CD4-positive, alpha-beta T cell (primary cell): Measurements from ENCODE around the gene ATP8A1. TPM values are rescaled to one million over a fixed set of nuclear protein-coding genes. Genes with fewer than 3 reads are reported as not detected.

Source experiments
- ATAC-seq: fragments of 200-7000 bp; cut with Tn5 transposase; one replicate; pipeline ENCODE4 v1.10.0; 2022; ENCODE audit warnings: mild to moderate bottlenecking; ENCODE audit not compliant: poor library complexity
- CTCF ChIA-PET: fragments of 350-600 bp; sonication (Branson Sonifier 250); formaldehyde crosslinking; loops from one replicate; lab custom pipeline; 2021; ENCODE audit warnings: antibody characterized with exemption, inconsistent platforms; lab: Charles Lee
- POLR2A ChIA-PET: fragments of 350-600 bp; sonication (Branson Sonifier 250); formaldehyde crosslinking; loops from one replicate; lab custom pipeline; 2021; ENCODE audit warnings: antibody characterized with exemption, inconsistent platforms; lab: Charles Lee
- DNase-seq, 14 experiments: peaks; one replicate each; pipeline ENCODE4 v3.0.0-alpha.2; 2013 to 2020; ENCODE audit warnings: mixed read lengths in 2 of 14
- H3K27ac ChIP-seq, 2 donors: one replicate each; pipeline versions ENCODE4 v1.5.1 to v1.7.0; 2013; ENCODE audit warnings: low read length in 2 of 2, low read depth in 1 of 2, mild to moderate bottlenecking in 1 of 2
- H3K27me3 ChIP-seq, 2 experiments: 1 replicate in 1 of 2; 2 replicates in 1 of 2; pipeline versions ENCODE4 v1.6.1 to v1.7.0; 2013; ENCODE audit warnings: low read length in 2 of 2, control low read depth in 1 of 2, mild to moderate bottlenecking in 1 of 2, moderate library complexity in 1 of 2; ENCODE audit not compliant: insufficient read depth in 2 of 2, control insufficient read depth in 1 of 2
- H3K36me3 ChIP-seq: one replicate; pipeline ENCODE4 v1.6.1; 2013; ENCODE audit warnings: low read length, control low read depth; ENCODE audit not compliant: insufficient read depth
- H3K4me1 ChIP-seq: one replicate; pipeline ENCODE4 v1.6.1; 2013; ENCODE audit warnings: low read length, control low read depth; ENCODE audit not compliant: insufficient read depth
- H3K4me3 ChIP-seq: one replicate; pipeline ENCODE4 v1.5.1; 2013; ENCODE audit warnings: mild to moderate bottlenecking, low read length, moderate library complexity
- H3K9me3 ChIP-seq, 2 experiments: 1 replicate in 1 of 2; 2 replicates in 1 of 2; pipeline versions ENCODE4 v1.6.1 to v1.7.0; 2013; ENCODE audit warnings: low read length in 2 of 2, mild to moderate bottlenecking in 2 of 2, control low read depth in 1 of 2, moderate library complexity in 1 of 2; ENCODE audit not compliant: control insufficient read depth in 1 of 2, insufficient read depth in 1 of 2
- H3K27ac Mint-ChIP-seq: one replicate; pipeline ENCODE4 v1.8.0; 2020; ENCODE audit warnings: mixed read lengths
- H3K27me3 Mint-ChIP-seq: one replicate; pipeline ENCODE4 v1.8.0; 2021; ENCODE audit warnings: mixed read lengths
- H3K36me3 Mint-ChIP-seq: one replicate; pipeline ENCODE4 v1.8.0; 2021; ENCODE audit warnings: low read depth, mixed read lengths
- H3K4me1 Mint-ChIP-seq: one replicate; pipeline ENCODE4 v1.8.0; 2021; ENCODE audit warnings: low read depth, mixed read lengths
- H3K4me3 Mint-ChIP-seq: one replicate; pipeline ENCODE4 v1.8.0; 2020; ENCODE audit warnings: mild to moderate bottlenecking, mixed read lengths
- H3K9me3 Mint-ChIP-seq: one replicate; pipeline ENCODE4 v1.8.0; 2020; ENCODE audit warnings: mixed read lengths
- intact Hi-C, 2 experiments: fragments of 100-400 bp; cut with DNase I in 1 of 2; cut with micrococcal nuclease in 1 of 2; formaldehyde crosslinking; loops; one replicate each; pipeline versions ENCODE4 v1.15.1 to v1.9.0; 2023 to 2025; cut with DNase I, micrococcal nuclease
- total RNA-seq, 174 experiments: library from RNA in 2 of 174; stranded (reverse) in 2 of 174; gene quantifications; one replicate each; pipeline ENCODE4 v1.2.3 and lab custom pipeline; 2021 to 2026
- TF ChIP-seq, protein P1 (sequence below): fragments of 200-600 bp; IDR thresholded peaks from one replicate; pipeline ENCODE4 v1.8.0; 2022; ENCODE audit warnings: antibody characterized with exemption, mild to moderate bottlenecking

ATP8A1 gene
- total RNA-seq, 2 experiments from 2014 or later: 44.9 to 45.5 TPM

DNA sequence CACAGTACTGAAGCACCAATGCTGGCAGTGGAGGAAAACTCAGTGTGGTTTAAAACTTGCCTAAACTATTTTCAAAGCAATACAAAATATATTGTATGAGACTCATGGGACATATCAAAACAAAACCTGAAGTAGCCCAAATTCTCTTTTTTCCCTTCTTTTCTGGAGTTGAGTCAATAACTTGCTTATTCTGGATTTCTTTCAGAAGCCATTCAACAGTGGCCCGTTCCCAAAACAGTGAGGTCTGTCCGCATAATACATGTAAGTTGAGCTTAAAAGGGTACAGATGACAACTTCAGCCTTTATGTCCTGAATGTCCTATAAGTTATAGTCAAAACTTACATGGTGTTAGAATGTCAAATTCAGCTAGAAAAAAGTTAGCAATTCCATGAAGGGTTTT is 158.9 kb downstream of the ATP8A1 start:
- Mint-ChIP-seq H3K36me3 (peaks cover 71% of the 10 kb centered on the region), H3K27me3 (no peaks in the 10 kb centered on the region), H3K27ac (no peak overlapping the region), H3K4me3 (no peak overlapping the region), H3K4me1 (no peaks in the 10 kb centered on the region), H3K9me3 (no peaks in the 10 kb centered on the region)
- Histone ChIP-seq H3K4me1 (no peaks in the 10 kb centered on the region), H3K9me3 (no peaks in the 10 kb centered on the region), H3K27me3 (no peaks in the 10 kb centered on the region), H3K27ac (no peak overlapping the region), H3K36me3 (peaks cover 6% of the 10 kb centered on the region), H3K4me3 (no peak overlapping the region)
- ATAC-seq (no peak), DNase-seq (no peak)
- intact Hi-C loops: no loop called here
- CTCF ChIA-PET: interaction anchor here (1.3 kb wide), 1 partner anchor 9 kb away, joined by 3 read pairs; no protein-coding TSS in a partner anchor
- POLR2A ChIA-PET: interaction anchor here (1.1 kb wide), 1 partner anchor 10 kb away, joined by 4 read pairs; no protein-coding TSS in a partner anchor
- TF ChIP-seq, protein P1, sequence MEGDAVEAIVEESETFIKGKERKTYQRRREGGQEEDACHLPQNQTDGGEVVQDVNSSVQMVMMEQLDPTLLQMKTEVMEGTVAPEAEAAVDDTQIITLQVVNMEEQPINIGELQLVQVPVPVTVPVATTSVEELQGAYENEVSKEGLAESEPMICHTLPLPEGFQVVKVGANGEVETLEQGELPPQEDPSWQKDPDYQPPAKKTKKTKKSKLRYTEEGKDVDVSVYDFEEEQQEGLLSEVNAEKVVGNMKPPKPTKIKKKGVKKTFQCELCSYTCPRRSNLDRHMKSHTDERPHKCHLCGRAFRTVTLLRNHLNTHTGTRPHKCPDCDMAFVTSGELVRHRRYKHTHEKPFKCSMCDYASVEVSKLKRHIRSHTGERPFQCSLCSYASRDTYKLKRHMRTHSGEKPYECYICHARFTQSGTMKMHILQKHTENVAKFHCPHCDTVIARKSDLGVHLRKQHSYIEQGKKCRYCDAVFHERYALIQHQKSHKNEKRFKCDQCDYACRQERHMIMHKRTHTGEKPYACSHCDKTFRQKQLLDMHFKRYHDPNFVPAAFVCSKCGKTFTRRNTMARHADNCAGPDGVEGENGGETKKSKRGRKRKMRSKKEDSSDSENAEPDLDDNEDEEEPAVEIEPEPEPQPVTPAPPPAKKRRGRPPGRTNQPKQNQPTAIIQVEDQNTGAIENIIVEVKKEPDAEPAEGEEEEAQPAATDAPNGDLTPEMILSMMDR: no peak

DNA sequence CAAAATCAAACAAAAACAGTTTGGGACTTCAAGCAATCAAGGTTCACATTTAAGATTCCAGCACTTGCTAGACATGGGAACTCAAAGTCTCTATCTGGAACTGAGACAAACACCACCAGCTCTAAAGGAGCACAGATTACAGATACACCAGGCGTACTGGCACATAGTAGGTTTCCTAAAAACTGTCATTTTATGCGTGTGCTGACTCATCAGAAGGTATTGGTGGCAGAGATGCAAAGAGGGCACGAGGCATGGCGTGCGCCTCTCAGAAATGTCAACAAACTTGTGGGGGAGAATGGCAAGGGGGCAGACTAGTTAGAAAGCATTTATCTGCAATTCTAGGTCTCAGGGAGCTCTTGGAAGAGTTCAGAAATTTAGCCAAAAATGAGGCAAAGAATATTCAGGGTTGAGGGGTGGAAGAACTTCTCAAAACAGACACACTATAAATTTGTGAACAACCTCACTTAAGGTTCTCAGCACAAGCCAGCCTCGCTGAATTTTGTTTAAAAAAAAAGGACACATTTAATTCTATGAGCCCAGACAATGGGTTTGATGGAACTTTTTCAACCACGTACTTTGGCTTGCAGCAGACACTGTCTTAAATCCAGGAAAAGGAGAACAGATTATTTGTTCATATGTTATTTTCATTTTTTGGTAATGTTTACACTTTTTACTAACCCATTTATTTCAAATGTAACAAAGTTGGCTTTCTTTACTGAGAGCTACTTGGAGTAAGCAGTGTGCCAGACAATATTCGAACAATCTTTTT is 159.6 kb downstream of the ATP8A1 start:
- H3K4me1 Mint-ChIP-seq: no peaks in the 10 kb centered on the region
- no peak overlapping the region for H3K4me3 Mint-ChIP-seq
- Histone ChIP-seq H3K36me3 (peaks cover 3% of the 10 kb centered on the region), H3K4me3 (no peak overlapping the region), H3K27ac (no peak overlapping the region), H3K27me3 (no peaks in the 10 kb centered on the region), H3K4me1 (no peaks in the 10 kb centered on the region), H3K9me3 (no peaks in the 10 kb centered on the region)
- ATAC-seq: no peak
- peaks cover 71% of the 10 kb centered on the region for H3K36me3 Mint-ChIP-seq
- ChIA-PET CTCF (no interaction called here), POLR2A (interaction anchor here (1.1 kb wide), 1 partner anchor 10 kb away, joined by 4 read pairs; no protein-coding TSS in a partner anchor)
- intact Hi-C loops: no loop called here
- TF ChIP-seq, protein P1: no peak
- H3K27me3 Mint-ChIP-seq: no peaks in the 10 kb centered on the region
- DNase-seq: no peak
- no peaks in the 10 kb centered on the region for H3K9me3 Mint-ChIP-seq
- H3K27ac Mint-ChIP-seq: no peak overlapping the region

DNA sequence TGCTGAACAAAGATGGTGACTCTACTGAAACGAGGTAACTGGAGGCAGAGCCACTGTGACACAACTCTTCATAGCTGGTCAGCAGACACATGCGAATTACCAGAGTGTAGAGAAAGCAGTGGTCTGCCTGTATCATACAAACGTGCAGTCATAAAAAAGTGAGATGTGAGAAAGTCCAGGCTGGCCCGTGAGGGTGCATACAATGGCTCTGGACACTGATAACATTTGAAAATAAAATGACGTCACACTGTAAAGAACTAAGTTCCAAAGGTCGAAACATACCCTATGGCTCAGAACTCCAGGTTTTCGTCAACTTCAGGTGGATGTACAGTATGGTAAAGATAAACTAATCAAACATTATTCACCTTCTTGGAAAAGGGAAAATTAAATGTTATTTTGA is 163.9 kb downstream of the ATP8A1 start:
- H3K36me3 ChIP-seq: peaks cover 2% of the 10 kb centered on the region
- ChIA-PET POLR2A (no interaction called here), CTCF (no interaction called here)
- no peaks in the 10 kb centered on the region for H3K4me1 ChIP-seq
- H3K4me1 Mint-ChIP-seq: peaks cover 4% of the 10 kb centered on the region
- H3K9me3 Mint-ChIP-seq: no peaks in the 10 kb centered on the region
- H3K27ac Mint-ChIP-seq: no peak overlapping the region
- DNase-seq (no peak), ATAC-seq (no peak)
- no peaks in the 10 kb centered on the region for H3K27me3 Mint-ChIP-seq
- H3K27ac ChIP-seq: no peak overlapping the region
- TF ChIP-seq, protein P1: no peak
- H3K9me3 ChIP-seq: no peaks in the 10 kb centered on the region
- no peak overlapping the region for H3K4me3 ChIP-seq
- no peaks in the 10 kb centered on the region for H3K27me3 ChIP-seq
- intact Hi-C loops: no loop called here
- peaks cover 60% of the 10 kb centered on the region for H3K36me3 Mint-ChIP-seq
- no peak overlapping the region for H3K4me3 Mint-ChIP-seq
